A673 (cell line): ENCODE measurements around the gene DCUN1D4. TPM values are rescaled to one million over a fixed set of nuclear protein-coding genes. Genes with fewer than 3 reads are reported as not detected.

ENCODE experiments used
- BruUV-seq: library from RNA; stranded (reverse); fragments of 400-500 nt; replicated peaks from 2 replicates; lab custom pipeline; 2021; lab: Mats Ljungman, UMichigan
- CTCF ChIA-PET: fragments of 300-600 bp; sonication (Branson Sonifier 250); formaldehyde crosslinking; loops from one replicate; lab custom pipeline; 2022; ENCODE audit warnings: antibody characterized with exemption; lab: Charles Lee
- POLR2A ChIA-PET: fragments of 300-600 bp; sonication (Branson Sonifier 250); formaldehyde crosslinking; loops from one replicate; lab custom pipeline; 2022; ENCODE audit warnings: antibody characterized with exemption; ENCODE audit not compliant: low non-redundant PET; lab: Charles Lee
- DNase-seq: peaks from one replicate; pipeline ENCODE4 v3.0.0-alpha.2; 2015; ENCODE audit warnings: low spot score
- H3K27ac ChIP-seq: fragments of 200-600 bp; sonication (generic); 2 replicates; pipeline ENCODE4 v1.5.1; 2016; ENCODE audit warnings: mixed run types, low read depth, mild to moderate bottlenecking, mixed read lengths, antibody characterized with exemption, low read length; ENCODE audit not compliant: poor library complexity, severe bottlenecking
- H3K27me3 ChIP-seq: fragments of 200-600 bp; sonication (generic); replicated peaks from 2 replicates; pipeline ENCODE4 v1.6.1; 2017; ENCODE audit warnings: mixed run types, low read depth, mild to moderate bottlenecking, mixed read lengths, antibody characterized with exemption, low read length; ENCODE audit not compliant: insufficient read depth, poor library complexity
- H3K36me3 ChIP-seq: fragments of 200-600 bp; sonication (generic); 2 replicates; pipeline ENCODE4 v1.6.1; 2016; ENCODE audit warnings: mixed run types, mild to moderate bottlenecking, mixed read lengths, antibody characterized with exemption, low read length; ENCODE audit not compliant: insufficient read depth, poor library complexity, severe bottlenecking
- H3K4me1 ChIP-seq: fragments of 200-600 bp; sonication (generic); 2 replicates; pipeline ENCODE4 v1.6.1; 2017; ENCODE audit warnings: mixed run types, mild to moderate bottlenecking, mixed read lengths, antibody characterized with exemption, low read length; ENCODE audit not compliant: insufficient read depth, poor library complexity, severe bottlenecking
- H3K4me3 ChIP-seq: fragments of 200-600 bp; sonication (generic); 2 replicates; pipeline ENCODE4 v1.5.1; 2016; ENCODE audit warnings: low read depth, mixed run types, mild to moderate bottlenecking, mixed read lengths, low read length; ENCODE audit not compliant: poor library complexity, severe bottlenecking
- H3K9me3 ChIP-seq: fragments of 200-600 bp; sonication (generic); 2 replicates; pipeline ENCODE4 v1.6.1; 2016; ENCODE audit warnings: mixed run types, low read depth, mild to moderate bottlenecking, mixed read lengths, antibody characterized with exemption, low read length; ENCODE audit not compliant: poor library complexity, severe bottlenecking
- EZH2 ChIP-seq: fragments of 200-600 bp; sonication (generic); IDR thresholded peaks from 2 replicates; pipeline ENCODE4 v1.6.1; 2017; ENCODE audit warnings: borderline replicate concordance, low read depth, mild to moderate bottlenecking, mixed read lengths, antibody characterized with exemption, low read length; ENCODE audit not compliant: poor library complexity, severe bottlenecking
- intact Hi-C: fragments of 100-400 bp; cut with micrococcal nuclease; formaldehyde crosslinking; loops from one replicate; pipeline ENCODE4 v1.10.0; 2022; ENCODE audit not compliant: unreplicated experiment
- total RNA-seq: library from RNA; stranded (reverse); gene quantifications from 2 replicates; pipeline ENCODE4 v1.2.3, GENCODE V29; 2021
- TF ChIP-seq, protein P1 (sequence below): fragments of 300-800, 200-600 bp; sonication (generic); conservative IDR thresholded peaks from 2 replicates; pipeline ENCODE4 v1.5.1; 2017; ENCODE audit warnings: low read depth, mild to moderate bottlenecking, antibody characterized with exemption, low read length, moderate library complexity, mixed read lengths

DCUN1D4 gene
- total RNA-seq, 1 experiment from 2014 or later = 21.5 TPM

DNA sequence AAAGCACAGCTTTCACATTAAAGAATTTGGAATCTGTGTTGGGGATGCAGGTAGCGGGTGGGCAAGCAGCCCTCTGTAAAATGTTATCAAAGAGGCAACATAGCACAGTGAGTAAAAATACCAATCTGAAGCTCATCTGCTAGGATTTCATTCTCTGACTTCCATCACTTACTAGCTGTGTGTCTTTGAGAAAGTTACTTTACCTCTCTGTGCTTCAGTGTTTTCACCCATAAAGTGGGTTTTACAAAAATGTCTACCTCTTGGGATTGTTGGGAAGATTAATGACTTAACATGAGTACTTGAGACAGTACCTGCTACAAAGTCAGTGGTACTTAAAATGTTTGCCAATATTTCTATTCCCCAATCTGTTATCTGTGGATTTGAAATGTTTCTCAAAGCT lies 7.9 kb upstream of the DCUN1D4 start:
- DNase-seq = no peak
- no peak overlapping the region for H3K4me3 ChIP-seq
- no peaks in the 10 kb centered on the region for H3K36me3 ChIP-seq
- intact Hi-C loops = no loop called here
- no peaks in the 10 kb centered on the region for H3K27me3 ChIP-seq
- ChIA-PET CTCF (no interaction called here), POLR2A (no interaction called here)
- H3K4me1 ChIP-seq = no peaks in the 10 kb centered on the region
- H3K9me3 ChIP-seq = no peaks in the 10 kb centered on the region
- BruUV-seq = no TSS peak
- TF ChIP-seq, protein P1, sequence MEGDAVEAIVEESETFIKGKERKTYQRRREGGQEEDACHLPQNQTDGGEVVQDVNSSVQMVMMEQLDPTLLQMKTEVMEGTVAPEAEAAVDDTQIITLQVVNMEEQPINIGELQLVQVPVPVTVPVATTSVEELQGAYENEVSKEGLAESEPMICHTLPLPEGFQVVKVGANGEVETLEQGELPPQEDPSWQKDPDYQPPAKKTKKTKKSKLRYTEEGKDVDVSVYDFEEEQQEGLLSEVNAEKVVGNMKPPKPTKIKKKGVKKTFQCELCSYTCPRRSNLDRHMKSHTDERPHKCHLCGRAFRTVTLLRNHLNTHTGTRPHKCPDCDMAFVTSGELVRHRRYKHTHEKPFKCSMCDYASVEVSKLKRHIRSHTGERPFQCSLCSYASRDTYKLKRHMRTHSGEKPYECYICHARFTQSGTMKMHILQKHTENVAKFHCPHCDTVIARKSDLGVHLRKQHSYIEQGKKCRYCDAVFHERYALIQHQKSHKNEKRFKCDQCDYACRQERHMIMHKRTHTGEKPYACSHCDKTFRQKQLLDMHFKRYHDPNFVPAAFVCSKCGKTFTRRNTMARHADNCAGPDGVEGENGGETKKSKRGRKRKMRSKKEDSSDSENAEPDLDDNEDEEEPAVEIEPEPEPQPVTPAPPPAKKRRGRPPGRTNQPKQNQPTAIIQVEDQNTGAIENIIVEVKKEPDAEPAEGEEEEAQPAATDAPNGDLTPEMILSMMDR = no peak
- no peak for TF ChIP-seq EZH2
- H3K27ac ChIP-seq = no peak overlapping the region

DNA sequence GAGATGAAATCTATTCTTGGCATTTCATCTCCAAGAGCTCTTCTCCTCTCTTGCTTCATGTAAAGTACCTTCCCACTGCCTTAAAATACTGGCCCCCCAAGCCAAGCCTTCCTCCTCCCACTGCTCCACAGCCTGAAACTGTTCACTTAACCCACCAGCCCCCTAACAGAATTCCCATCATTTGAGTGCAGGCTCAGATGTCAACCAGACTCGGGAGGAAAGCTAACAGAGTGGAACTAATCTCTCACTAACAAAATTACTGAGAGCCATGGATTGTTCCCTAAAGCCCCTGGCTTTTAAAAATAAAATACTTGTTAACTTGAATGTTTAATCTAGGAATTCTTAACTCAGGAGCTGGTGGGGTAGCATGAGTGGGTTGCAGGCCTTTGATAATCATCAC lies 7.1 kb upstream of the DCUN1D4 start:
- intact Hi-C loops = no loop called here
- Histone ChIP-seq H3K27ac (no peak overlapping the region), H3K36me3 (no peaks in the 10 kb centered on the region), H3K9me3 (no peaks in the 10 kb centered on the region), H3K27me3 (no peaks in the 10 kb centered on the region), H3K4me3 (no peak overlapping the region), H3K4me1 (no peaks in the 10 kb centered on the region)
- ChIA-PET POLR2A (no interaction called here), CTCF (no interaction called here)
- TF ChIP-seq, protein P1 = no peak
- TF ChIP-seq EZH2 = no peak
- no peak for DNase-seq
- no TSS peak for BruUV-seq

DNA sequence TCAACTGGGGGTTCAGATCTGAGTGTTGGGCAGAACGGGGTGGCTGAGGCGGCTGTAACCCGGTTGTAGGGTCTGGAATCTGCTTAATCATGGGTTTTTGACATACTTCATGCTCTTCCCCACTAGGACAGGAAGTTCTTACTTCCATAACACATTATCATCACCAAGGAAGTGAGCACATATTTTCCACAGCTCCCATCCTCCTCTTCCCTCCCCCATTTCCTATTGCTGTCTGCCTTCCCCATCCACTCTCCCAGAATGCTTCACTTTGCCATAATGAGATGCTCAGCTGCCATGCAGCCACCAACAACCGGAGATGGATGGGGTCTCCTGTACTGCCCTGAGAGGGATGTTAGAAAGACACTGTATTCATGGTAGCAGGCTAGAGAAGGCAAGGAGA lies 6.4 kb upstream of the DCUN1D4 start:
- Histone ChIP-seq H3K9me3 (no peaks in the 10 kb centered on the region), H3K27me3 (no peaks in the 10 kb centered on the region), H3K36me3 (no peaks in the 10 kb centered on the region), H3K27ac (no peak overlapping the region), H3K4me3 (no peak overlapping the region), H3K4me1 (no peaks in the 10 kb centered on the region)
- TF ChIP-seq, protein P1 = no peak
- no peak for TF ChIP-seq EZH2
- ChIA-PET CTCF (no interaction called here), POLR2A (no interaction called here)
- DNase-seq = peak; percentile 18
- intact Hi-C loops = no loop called here
- BruUV-seq = no TSS peak
